HG03025 (cell line): ENCODE measurements around the gene HRAS.

Experiments used
- ATAC-seq: cut with Tn5 transposase; IDR thresholded peaks from one replicate; pipeline ENCODE4 v1.9.1; 2021; ENCODE audit warnings: mild to moderate bottlenecking, moderate library complexity; ENCODE audit not compliant: unreplicated experiment, low FRiP score

The HRAS gene

DNA sequence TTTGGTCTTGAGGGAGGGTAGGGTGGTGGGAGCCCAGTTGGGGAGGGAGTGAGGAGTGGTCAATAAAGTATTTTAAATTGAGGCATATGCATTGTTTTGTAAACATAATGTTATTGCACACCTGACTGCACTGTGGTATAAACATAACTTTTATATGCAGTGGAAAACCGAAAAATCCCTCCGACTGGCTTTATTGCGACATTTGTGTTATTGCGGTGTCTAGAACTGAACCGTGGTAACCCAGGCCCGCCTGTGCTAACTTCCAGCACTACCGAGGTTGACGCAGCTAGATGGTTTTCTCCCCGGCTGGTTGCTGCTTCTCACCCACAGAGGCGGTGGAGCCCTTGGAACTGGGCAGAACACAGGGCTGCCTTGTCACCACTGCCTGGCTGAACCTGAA, 20.8 kb downstream of the HRAS start:
- ATAC-seq = no peak

DNA sequence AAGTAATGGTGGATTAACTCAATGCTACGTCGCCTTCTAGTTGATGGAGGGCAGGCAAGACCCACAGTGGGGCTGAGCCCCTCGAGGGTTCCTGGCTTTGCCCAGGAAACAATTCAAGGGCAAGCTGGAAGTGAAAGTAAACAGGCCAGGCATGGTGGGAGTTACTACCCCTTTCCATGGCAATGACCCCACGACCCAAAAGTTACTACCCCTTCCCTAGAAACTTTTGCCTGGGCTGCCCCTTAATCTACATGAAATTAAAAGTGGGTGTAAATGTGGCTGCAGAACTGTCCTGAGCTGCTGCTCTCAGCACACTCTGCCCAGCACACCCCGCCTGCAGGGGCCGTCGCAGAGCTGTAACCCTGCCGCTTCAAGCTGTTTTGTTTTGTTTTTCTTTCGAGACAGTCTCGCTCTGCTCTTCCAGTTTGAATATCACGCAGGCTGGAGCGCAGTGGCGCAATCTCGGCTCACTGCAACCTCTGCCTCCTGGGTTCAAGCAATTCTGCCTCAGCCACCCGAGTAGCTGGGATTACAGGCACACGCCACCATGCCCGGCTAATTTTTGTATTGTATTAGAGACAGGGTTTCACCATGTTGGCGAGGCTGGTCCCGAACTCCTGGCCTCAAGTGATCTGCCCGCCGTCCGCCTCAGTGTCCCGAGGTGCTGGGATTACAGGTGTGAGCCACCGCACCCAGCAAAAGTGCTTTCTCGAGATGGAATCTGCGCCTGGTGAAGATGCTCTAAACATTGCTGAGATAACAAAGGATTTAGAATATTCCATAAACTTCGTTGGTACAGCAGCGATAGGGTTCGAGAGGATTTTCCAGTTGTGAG, 22.4 kb downstream of the HRAS start:
- no peak for ATAC-seq

DNA sequence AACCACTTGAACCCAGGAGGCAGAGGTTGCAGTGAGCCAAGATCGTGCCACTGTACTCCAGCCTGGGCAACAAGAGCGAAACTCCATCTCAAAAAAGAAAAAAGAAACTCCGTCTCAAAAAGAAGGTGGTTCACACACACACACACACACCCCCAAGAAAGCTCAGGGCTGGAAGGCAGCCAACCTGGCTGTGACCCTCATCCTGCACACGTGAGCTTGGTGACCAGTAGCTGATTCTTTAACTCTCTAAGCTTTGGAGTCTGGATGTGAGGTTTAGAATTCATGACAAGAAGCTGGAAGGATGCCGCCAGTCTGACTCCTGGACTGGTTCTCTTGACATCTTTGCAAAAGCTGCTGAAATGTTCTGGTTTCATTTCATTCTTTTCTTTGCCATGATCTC, 26.4 kb downstream of the HRAS start:
- ATAC-seq = no peak

DNA sequence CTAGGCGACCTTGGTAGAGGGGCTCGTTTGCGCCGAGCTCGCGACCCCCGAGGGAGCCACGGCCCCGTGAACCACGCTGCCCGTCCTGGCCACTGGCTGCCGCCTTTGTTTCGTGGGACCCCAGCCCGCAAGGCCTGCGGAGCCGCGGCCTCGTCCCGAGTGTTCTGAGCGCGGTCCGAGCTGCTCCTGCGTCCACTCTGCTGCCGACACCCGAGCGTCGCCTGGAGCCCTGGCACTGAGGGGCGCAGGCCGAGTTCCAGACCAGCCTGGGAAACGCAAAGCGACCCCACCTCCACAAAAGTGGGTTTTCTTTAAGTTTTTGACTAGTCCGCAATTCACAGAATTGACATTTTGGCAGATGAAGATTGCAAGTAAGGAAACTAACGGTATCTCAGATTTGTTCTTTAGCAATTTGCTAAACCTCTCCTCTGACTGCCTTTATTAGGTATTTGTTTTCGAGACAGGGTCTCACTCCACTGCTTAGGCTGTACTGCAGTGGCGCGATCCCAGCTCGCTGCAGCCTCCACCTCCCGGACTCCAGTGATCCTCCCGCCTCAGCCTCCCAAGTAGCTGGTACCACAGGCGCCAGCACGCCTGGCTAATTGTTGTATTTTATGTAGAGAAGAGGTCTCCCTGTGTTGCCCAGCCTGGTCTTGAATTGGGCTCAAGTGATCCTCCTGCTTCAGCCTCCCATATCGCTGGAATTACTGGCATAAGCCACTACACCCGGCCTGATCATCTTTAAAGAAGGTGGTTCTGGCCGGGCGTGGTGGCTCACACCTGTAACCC, 27.5 kb downstream of the HRAS start:
- no peak for ATAC-seq

DNA sequence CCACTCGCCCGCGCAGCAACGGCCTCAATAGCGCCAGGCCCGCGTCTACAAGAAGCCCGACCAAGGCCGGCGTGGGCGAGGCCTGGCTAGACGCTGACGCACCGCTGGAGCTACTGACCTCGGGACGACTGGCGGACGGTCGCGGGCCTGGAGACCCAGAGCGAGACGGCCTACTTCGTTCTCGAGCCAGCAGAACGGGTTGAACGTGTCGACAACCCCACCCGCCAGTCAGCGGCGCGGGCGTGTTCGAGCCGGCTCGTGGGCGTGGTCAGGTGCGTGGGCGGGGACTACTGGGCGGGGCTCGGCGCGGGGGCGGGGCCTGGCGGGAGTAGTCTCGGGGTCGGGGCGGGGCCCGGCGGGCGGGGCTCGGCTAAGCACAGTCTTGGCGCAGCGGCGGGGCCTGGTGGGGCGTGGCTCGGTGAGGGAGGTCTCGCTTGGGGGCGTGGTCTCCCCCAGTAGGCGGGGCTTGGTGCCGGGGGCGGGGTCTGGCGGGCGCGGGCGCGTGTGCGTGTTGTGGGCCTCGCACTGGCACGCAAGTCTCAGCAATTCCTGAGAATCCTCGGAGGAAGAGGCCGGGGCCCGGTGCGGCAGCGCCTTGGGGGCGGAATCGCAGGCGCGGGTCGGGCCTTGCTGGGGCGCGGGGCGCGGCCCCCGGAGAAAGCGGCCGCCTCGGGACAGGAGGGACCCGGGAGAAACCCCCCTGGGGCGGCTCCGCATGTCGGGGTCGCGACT, 28.2 kb downstream of the HRAS start, which contains the start of gene RNH1:
TSS of gene RNH1 (minus strand) at position 248 of the 732 bp plus-strand sequence. CDS start 5,080 bp downstream, outside the sequence.
- peak; percentile 45 for ATAC-seq

DNA sequence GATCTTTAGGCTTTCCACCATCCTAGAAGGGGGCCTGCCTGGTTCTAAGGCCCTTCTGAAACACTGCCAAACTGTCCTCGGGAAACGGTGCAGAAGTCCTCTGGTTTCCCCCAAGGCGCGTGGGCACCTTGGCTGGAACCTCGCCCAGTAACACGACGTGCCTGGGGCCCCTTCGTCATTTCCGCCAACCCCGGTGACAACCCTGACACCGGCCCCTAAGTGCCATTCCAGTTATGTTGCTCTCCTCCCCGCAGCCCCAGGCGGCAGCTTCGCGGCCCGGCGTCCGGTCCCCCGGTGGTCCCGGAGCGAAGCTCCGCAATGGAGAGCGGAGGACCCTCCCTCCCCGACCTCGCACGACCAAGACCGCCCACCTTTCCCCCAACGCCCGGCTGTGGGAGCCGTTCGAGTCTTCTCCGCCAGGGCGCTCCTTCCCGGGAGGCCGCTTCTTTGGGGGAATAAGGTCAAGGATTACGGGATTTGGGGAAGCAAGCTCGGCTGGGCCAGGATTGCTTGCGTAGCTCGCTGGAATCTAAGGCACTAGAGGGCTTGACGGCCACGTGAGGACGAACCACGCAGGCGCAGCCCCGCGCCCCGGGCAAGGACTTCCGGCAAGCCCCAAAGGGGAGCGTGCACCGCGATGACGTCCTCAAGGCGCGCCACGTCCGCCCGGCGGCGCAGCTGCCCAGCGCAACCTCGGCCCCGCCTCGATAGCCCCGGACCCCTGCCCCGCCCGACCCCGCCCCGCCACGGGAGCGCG, 29.0 kb downstream of the HRAS start:
- ATAC-seq = peak; percentile 51

DNA sequence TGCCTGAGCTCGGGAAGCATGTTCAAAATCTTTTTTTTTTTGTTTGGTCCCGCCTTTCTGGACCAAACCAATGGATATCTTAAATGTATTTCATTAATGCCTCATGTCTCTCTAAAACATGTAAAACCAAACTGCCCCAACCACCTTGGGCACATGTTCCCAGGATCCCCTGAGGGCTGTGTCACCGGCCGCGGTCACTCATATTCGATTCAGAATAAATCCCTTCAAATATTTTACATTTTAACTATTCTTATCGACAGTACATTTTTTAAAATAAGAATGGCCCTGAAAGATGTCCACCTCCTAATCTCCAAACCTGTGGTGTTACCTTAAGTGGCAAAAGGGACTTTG, 30.4 kb downstream of the HRAS start:
- ATAC-seq = no peak

DNA sequence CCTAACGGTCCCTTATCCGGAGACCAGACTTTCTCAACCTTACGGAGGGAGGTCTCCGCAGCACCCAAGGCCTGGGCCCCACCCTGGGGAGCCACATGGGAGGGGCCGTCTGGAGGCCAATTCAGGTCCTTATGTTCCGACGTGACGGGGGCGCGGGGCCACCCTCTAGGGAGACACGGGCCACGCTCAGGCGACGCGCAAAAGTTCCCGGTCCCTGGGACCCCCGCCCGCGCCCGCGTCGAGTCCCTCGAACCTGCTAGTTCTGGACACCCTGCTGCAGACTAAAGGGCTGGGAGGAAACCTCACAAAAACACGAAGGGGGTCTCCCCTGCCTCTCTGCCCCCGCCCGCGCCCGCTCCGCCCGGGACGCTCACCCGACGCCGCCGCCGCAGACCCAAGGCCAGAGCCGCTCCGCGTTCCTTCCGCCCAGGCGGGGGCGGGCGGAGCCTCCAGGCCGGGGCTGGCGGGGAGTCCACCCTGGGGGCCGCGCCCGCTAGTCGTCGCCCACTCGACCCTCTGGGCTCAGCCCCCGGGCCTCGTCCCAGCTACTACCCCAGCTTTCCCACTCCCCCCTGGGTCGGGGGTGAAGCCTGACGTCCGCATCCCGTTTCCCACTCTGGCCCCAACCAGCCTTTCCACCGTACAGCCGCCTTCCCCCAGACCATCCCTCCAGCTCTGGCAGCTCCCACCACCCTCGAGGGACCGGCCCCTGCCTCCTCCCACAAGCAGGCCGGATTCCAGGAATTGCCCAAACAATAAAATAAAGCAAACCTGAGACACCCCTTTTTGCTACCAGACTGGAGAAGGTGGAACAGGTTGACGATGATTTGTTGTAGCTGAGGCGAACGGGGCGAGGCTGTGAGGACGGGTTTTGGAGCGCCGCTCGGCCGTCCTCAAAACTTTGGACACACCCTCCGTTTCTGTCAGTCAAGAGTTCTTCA, 31.1 kb downstream of the HRAS start:
- no peak for ATAC-seq

DNA sequence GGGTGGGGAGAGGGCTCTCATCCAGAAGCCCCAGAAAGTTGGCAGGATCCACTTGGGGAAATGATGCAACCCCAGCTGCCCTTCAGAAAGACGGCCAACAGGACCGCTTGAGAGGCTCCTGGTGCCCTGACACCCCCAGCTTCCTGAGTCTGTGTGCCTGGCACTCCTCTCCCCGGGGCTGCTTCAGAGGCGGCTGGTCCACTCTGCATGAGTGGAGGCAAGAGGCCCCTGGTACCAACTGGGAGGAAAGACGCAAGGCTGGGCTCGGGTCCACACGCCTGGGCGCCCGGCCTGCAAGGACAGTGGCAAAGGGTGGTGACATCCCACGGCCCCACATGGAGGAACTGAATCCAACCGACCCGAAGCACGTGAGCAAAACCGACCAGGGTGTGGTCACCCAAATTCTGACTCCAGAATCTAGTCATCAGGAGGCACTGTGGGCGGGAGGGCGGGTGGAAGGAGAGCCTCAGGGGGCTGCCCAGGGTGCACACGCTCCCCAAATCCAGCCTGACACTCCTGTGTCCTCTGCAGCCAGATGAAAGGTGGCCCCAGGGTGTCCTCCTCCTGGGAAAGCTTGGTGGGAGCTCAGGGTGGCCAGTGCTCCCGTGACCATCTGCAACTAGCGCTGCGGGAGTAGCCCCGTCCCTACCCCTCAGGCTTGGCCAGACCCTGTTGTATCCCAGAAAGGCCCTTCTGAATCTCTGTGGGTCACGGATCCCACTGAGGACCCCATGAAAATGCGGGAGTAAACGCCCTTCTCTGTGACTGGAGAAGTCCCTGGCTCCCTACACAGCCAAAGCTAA, 32.0 kb downstream of the HRAS start:
- no peak for ATAC-seq

DNA sequence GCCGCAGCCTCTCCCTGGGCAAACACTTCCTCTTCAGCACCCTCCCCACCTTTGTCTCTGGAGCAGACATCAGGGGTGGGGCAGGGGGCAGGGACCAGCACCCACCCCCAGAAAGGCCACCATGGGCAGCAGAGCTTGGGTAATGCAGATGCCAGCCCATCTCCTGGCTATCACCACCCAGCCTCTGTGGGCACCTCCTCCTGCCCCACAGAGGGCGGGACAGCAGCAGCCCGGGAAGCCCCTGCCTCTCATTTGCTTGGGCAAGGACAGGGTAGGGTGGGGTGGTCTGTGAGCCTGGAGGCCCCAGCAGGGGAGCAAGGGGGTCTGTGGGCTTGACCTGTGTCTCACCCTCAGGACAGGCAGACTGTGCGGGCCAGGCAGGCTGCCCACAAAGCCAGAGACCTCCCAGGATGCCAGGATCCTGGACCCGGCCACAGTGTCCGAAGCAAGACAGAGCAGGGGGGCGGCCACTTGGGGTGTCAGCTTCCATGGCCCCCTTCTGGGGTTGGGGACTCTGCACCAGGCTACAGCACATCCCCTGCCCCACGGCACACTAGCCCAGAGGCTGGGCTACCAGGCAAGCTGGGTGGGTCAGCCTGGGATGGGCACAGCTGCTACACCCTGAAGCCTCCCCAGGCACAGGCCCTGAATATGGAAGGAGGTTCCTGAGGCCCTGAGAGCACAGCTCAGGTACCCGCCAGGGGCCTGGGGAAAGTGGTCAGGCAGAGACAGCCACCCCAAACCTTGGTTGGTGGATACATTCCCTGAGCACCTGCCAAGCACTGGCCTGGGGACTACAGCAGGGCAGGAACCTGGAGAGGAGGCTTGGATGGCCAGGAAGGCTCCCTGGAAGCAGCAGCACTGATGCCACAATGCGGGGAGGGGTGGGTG, 32.8 kb downstream of the HRAS start:
- no peak for ATAC-seq

DNA sequence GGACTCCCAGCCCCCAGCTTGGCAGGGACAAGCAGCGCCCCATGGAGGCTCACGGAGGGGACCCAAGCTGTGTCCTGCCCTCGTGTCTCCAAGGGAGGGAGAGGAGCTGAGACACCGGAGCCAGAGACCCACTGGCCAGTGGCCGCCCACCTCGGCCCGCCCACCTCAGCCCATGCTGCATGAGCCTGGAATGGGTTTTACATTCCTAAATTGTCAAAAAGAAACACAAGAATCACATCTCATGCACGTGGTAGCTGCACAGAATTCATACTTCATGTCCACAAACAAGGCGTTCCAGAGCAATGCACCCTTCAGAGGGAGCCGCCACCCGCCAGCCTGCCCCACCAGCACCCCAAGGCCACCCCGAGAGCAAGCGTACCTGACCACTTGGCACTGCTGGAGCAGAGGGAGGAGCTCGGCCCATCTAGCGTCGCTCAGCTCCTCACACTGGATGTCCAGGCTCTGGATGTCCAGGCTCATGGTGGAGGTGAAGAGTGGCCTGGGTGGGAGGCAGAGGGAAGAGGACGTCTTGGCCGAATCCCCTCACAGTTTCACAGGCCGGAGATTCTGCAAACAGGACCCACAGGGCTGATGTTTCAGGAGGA, 33.6 kb downstream of the HRAS start:
- no peak for ATAC-seq

DNA sequence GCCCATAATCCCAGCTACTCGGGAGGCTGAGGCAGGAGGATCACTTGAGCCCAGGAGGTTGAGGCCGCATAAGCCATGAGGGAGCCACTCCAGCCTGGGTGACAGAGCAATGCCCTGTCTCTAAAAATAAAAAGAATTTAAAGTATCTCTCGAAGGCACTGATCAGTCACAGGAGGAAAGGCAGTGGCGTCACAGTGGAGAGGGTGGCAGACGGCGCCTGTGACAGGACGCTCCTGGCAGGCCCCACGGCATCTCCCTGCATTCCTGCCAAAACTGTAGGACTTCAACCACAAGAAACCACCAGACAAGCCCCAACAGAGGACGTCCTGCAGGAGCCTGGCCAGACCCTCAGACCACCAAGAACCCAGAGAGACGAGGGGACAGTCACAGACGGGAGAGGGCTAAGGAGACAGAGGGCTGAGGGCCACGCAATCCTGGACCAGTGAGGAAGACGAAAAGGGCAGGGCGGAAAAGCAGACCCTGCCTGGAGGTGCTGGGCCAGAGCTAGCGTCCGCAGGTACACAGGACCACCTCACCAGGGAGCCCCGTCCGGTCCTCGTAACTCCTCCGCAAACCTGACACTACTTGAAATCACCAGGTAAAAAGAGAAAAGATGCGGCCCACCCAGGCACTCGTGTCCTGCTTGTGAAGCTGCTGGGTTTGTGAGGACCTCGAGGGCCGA, 34.2 kb downstream of the HRAS start:
- ATAC-seq = no peak

DNA sequence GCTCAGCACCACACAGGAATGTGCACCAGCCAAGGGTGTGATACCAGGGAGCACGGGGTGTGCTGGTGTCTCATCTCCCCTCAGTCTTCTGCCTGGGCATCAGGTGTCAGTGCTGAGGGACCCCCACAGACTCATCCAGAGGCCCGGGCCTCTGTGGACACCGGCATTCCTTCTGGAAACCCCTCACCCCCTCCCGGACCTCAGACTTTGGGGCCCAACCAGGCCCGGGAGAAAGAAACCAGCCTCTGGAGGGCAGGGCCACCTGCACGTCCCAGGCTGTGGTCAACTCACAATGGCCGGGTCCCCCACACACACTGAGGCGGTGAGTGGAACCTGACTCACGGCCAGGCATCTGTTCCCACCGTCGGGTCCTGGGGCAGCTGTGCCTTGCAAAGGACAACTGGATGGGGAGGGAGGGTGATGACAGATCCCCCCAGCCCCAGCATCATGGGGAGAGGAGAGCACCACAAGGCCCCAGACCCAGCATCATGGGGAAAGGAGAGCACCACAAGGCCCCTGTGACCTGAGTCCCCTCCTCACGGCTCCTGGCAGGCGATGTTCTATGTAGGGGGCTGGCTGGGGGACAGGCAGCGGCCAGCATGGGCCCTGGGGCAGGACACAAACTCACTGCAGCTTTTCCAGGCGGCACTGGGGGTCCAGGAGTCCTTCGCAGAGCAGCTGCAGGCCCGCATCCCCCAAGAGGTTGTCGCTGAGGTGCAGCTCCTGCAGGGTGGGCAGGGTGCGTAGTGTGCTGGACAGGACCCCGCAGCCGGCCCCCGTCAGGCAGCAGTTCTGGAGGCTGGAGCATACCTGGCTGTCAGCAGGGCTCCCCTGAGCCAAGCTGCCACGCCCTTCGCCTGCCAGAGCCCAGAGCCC, 35.9 kb downstream of the HRAS start:
- ATAC-seq = no peak

DNA sequence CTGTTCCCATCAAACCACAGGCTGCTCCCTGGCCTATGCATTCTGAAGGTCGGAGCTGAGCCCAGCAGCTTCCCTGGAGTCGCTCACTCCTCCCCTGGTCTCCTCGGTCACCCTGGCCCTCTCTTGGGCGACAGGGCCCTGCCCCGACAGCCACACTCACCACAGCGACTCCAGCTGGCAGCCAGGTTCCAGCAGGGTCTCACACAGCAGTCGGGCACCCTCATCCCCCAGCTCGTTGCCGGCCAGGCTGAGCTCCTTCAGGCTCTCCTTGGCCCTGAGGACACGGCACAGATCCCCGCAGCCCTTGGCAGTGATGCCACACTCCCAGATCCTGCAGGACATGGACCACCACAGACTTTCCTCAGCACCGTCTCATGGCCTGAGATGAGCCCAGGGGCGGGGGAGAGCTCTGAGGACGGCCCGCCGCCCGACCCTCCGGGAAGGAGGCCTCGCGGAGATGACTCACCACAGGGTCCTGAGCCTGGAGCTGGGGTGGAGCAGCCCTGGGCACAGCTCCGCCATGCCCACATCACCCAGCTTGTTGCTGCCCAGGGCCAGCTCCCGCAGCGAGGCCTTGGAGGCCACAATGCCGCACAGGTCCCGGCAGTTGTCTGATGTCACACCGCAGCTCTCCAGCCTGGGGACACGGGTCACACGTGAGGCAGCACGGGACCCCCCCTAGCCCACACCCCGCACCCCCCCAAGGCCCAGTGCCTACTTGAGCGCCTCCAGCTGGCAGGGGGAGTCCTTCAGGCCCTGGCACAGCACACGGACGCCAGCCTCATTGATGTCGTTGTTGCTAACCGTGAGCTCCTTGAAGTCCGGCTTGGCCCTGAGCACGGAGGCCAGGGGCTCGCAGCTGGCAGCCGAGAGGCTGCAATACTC, 36.8 kb downstream of the HRAS start:
- ATAC-seq = no peak
